Fibroblast of skin of right quadriceps (primary cell): ENCODE measurements around the gene AFAP1.

ENCODE experiments used
- DNase-seq: peaks from one replicate; pipeline ENCODE4 v3.0.0-alpha.2; 2013

Gene AFAP1

GRCh38 chr4:7801001-7801400 is 138.7 kb downstream of the AFAP1 start:
- no peak for DNase-seq

- no peak for DNase-seq
These were observed 139.3 kb downstream of the AFAP1 start for GRCh38 chr4:7800410-7800809.

- DNase-seq, result no peak
These were observed 139.9 kb downstream of the AFAP1 start for GRCh38 chr4:7799736-7800135.

GRCh38 chr4:7799306-7799705 is 140.4 kb downstream of the AFAP1 start:
- DNase-seq, result no peak

- DNase-seq, result no peak
These were observed 141.3 kb downstream of the AFAP1 start for GRCh38 chr4:7798178-7798995.

- no peak for DNase-seq
These were observed 142.3 kb downstream of the AFAP1 start for GRCh38 chr4:7797330-7797729.

GRCh38 chr4:7795983-7796382 is 143.7 kb downstream of the AFAP1 start:
- no peak for DNase-seq

GRCh38 chr4:7793186-7793585 is 146.5 kb downstream of the AFAP1 start:
- DNase-seq, result no peak

- DNase-seq, result no peak
These were observed 147.0 kb downstream of the AFAP1 start for GRCh38 chr4:7792616-7793015.

GRCh38 chr4:7790999-7791398 is 148.7 kb downstream of the AFAP1 start:
- DNase-seq, result no peak

GRCh38 chr4:7790023-7790422 is 149.6 kb downstream of the AFAP1 start:
- DNase-seq, result no peak

GRCh38 chr4:7788694-7789425 is 150.8 kb downstream of the AFAP1 start:
- no peak for DNase-seq

GRCh38 chr4:7788193-7788592 is 151.5 kb downstream of the AFAP1 start:
- no peak for DNase-seq

GRCh38 chr4:7787681-7788141 is 151.9 kb downstream of the AFAP1 start:
- no peak for DNase-seq

- no peak for DNase-seq
These were observed 152.6 kb downstream of the AFAP1 start for GRCh38 chr4:7787067-7787466.

- no peak for DNase-seq
These were observed 153.1 kb downstream of the AFAP1 start for GRCh38 chr4:7786517-7786916.

GRCh38 chr4:7786040-7786439 is 153.6 kb downstream of the AFAP1 start:
- no peak for DNase-seq

- DNase-seq, result peak; percentile 65
These were observed 154.6 kb downstream of the AFAP1 start for GRCh38 chr4:7785017-7785416.

- no peak for DNase-seq
These were observed 155.4 kb downstream of the AFAP1 start for GRCh38 chr4:7784131-7784870.

GRCh38 chr4:7783541-7783940 is 156.1 kb downstream of the AFAP1 start:
- no peak for DNase-seq

- DNase-seq, result no peak
These were observed 156.9 kb downstream of the AFAP1 start for GRCh38 chr4:7782783-7783182.

GRCh38 chr4:7781993-7782392 is 157.7 kb downstream of the AFAP1 start:
- DNase-seq, result no peak

GRCh38 chr4:7781366-7781765 is 158.3 kb downstream of the AFAP1 start:
- peak; percentile 81 for DNase-seq
